Psoas muscle (tissue), 8 donors: ENCODE measurements around the gene PCK2. TPM values are rescaled to one million over a fixed set of nuclear protein-coding genes. Genes with fewer than 3 reads are reported as not detected.

Source experiments
- ATAC-seq, 4 donors: fragments of 200-7000 bp; cut with Tn5 transposase; one replicate each; pipeline ENCODE4 v1.9.1; 2020; ENCODE audit warnings: moderate library complexity in 3 of 4, mild to moderate bottlenecking in 2 of 4
- DNase-seq, 2 donors: peaks; one replicate each; pipeline ENCODE4 v3.0.0-alpha.2; 2020
- H3K27ac ChIP-seq: fragments of 200-600 bp; one replicate; pipeline ENCODE4 v1.8.0; 2022
- H3K27me3 ChIP-seq, 3 donors: fragments of 200-600 bp in 1 of 3; one replicate each; pipeline versions ENCODE4 v1.6.1 to v1.8.0; 2013 to 2022; ENCODE audit warnings: low read length in 2 of 3, mild to moderate bottlenecking in 2 of 3, moderate library complexity in 1 of 3; ENCODE audit not compliant: insufficient read depth in 3 of 3
- H3K36me3 ChIP-seq, 2 donors: fragments of 200-600 bp in 1 of 2; one replicate each; pipeline versions ENCODE4 v1.6.1 to v1.8.0; 2013 to 2022; ENCODE audit warnings: low read depth in 1 of 2, mild to moderate bottlenecking in 1 of 2, moderate library complexity in 1 of 2; ENCODE audit not compliant: insufficient read depth in 1 of 2
- H3K4me1 ChIP-seq: fragments of 200-600 bp; one replicate; pipeline ENCODE4 v1.8.0; 2022
- H3K4me3 ChIP-seq: fragments of 200-600 bp; one replicate; pipeline ENCODE4 v1.8.0; 2022; ENCODE audit warnings: mild to moderate bottlenecking
- H3K9me3 ChIP-seq: fragments of 200-600 bp; one replicate; pipeline ENCODE4 v1.8.0; 2022
- WGBS, 3 donors: extraction: QIAGEN DNeasy Blood & Tissue Kit; methylation state at CpG; one replicate each; pipeline versions ENCODE4 v1.1.6 to v1.1.7; 2013; 5-methylcytosine and 5-hydroxymethylcytosine counted together
- intact Hi-C, 2 donors: fragments of 100-400 bp; cut with DNase I; formaldehyde crosslinking; loops; one replicate each; pipeline versions ENCODE4 v1.11.0 to v1.14.2; 2022
- polyA plus RNA-seq, 3 donors: library from polyadenylated mRNA; stranded (reverse); fragments of 200-250 nt; gene quantifications; one replicate each; pipeline ENCODE4 v1.2.3, GENCODE V29; 2013
- total RNA-seq, 4 donors: library from RNA; stranded (reverse); fragmentation: NEBNext Ultra II Directional in 2 of 4; extraction: Animal tissue kit (Norgen Biotek cat#: 25700) in 2 of 4; gene quantifications; one replicate each; pipeline versions ENCODE4 v1.2.1 to v1.2.4, GENCODE V29; 2021 to 2023
- TF ChIP-seq, protein P1 (sequence below): fragments of 200-600 bp; IDR thresholded peaks from one replicate; pipeline ENCODE4 v1.8.0; 2022; ENCODE audit warnings: antibody characterized with exemption
- donor health status: healthy with polysubstance abuse.
- donor health status: DM: no; HTN: no; CAD: no; lungs with moderate emphysema.
- donor health status: Bipolar disorder and iron deficiency.
- donor health status: healthy.
- donor health status: DM: yes; HTN: yes; CAD: no.
- donor health status: DM: no; HTN: no; CAD: no.
- donor health status: DM: no; HTN: no; CAD: no.
- donor health status: DM: yes; HTN: yes; CAD: no.

The PCK2 gene
- total and polyA plus RNA-seq, 7 donors = 2.0 to 4.5 (median 2.4) TPM

DNA sequence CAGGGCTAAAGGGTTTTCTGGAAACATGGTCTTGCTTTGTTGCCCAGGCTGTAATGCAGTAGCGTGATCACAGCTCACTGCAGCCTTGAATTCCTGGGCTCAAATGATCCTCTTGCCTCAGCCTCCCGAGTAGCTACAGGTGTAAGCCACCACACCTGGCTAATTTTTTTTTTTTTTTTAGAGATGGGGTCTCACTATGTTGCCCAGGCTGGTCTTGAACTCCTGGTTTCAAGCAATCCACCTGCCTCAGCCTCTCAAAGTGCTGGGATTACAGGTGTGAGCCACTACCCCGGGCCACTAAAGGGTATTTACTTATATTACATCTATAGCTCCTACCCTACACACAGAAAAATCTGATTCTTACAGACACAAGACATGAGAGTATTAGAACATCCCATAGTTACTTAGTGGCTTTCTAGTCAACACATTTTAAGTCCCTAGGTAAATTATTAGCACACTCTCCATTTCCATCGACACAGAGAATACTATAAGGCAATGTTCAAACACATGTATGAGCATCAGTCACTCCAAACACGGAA lies 14.3 kb downstream of the PCK2 start:
- H3K4me1 ChIP-seq = peaks cover 9% of the 10 kb centered on the region
- H3K27ac ChIP-seq = no peak overlapping the region
- H3K9me3 ChIP-seq = no peaks in the 10 kb centered on the region
- TF ChIP-seq, protein P1, sequence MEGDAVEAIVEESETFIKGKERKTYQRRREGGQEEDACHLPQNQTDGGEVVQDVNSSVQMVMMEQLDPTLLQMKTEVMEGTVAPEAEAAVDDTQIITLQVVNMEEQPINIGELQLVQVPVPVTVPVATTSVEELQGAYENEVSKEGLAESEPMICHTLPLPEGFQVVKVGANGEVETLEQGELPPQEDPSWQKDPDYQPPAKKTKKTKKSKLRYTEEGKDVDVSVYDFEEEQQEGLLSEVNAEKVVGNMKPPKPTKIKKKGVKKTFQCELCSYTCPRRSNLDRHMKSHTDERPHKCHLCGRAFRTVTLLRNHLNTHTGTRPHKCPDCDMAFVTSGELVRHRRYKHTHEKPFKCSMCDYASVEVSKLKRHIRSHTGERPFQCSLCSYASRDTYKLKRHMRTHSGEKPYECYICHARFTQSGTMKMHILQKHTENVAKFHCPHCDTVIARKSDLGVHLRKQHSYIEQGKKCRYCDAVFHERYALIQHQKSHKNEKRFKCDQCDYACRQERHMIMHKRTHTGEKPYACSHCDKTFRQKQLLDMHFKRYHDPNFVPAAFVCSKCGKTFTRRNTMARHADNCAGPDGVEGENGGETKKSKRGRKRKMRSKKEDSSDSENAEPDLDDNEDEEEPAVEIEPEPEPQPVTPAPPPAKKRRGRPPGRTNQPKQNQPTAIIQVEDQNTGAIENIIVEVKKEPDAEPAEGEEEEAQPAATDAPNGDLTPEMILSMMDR = no peak
- intact Hi-C loops = loop anchor here (1.0 to 5.0 kb wide), 4 partner anchors 14 to 96 kb away; partner anchors contain the start of genes IRF9 (in 1 of the 2) and PCK2 (in 1 of the 2)
- no peak overlapping the region for H3K4me3 ChIP-seq
- DNase-seq = no peak
- no peak for ATAC-seq
- H3K27me3 ChIP-seq = no peaks in the 10 kb centered on the region
- H3K36me3 ChIP-seq = peaks cover 0 to under 1% of the 10 kb centered on the region in 2 donors
- WGBS, 3 donors = 45 to 47% (median 47%) methylated on average over 5 of the region's 5 CpGs

DNA sequence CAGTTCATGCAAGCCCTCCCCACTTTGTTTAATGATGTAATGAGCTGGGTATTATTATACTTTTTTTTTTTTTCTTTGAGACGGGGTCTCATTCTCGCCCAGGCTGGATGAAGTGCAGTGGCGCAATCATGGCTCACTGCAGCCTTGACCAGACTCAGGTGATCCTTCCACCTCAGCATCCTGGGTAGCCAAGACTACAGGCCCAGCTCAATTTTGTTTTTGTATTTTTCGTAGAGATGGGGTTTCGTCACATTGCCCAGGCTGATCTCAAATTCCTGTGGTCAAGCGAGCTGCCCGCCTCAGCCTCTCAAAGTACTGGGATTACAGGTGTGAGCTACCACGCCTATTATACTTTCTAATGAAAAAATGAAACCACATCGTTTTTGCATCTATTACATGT lies 15.9 kb downstream of the PCK2 start:
- Histone ChIP-seq H3K36me3 (no peaks in the 10 kb centered on the region), H3K27ac (no peak overlapping the region), H3K4me1 (peaks cover 9% of the 10 kb centered on the region), H3K9me3 (no peaks in the 10 kb centered on the region), H3K27me3 (no peaks in the 10 kb centered on the region), H3K4me3 (no peak overlapping the region)
- DNase-seq (no peak), ATAC-seq (no peak)
- whole genome bisulfite sequencing, 3 donors = 80 to 85% (median 80%) methylated on average over 9 of the region's 9 CpGs
- TF ChIP-seq, protein P1 = no peak
- intact Hi-C loops = loop anchor here (5.0 kb wide), 1 partner anchor 37 kb away; the partner anchor contains the start of genes PSME2 (in 2 of the 2) and RNF31 (in 2 of the 2)

DNA sequence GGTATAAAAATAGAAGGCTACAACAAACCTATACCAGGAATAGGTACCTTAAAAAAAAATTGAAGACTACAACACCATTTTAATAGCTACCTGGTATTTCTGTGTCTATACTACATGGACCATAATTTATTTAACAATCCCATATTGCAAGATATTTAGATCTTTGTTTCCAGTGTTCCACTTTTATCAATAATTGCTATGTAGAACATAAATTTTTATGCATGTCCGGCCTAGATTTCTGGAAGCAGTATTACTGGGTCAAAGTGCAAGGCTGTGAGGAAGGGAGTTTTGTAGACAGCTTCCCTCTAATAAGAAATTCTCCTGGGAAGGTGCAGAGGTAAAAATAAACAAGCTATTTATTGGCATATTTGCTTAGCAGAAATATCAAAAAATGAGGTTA lies 16.4 kb downstream of the PCK2 start:
- Histone ChIP-seq H3K27ac (no peak overlapping the region), H3K4me3 (no peak overlapping the region), H3K27me3 (no peaks in the 10 kb centered on the region), H3K36me3 (no peaks in the 10 kb centered on the region), H3K4me1 (peaks cover 10% of the 10 kb centered on the region), H3K9me3 (no peaks in the 10 kb centered on the region)
- TF ChIP-seq, protein P1 = no peak
- WGBS, 3 donors = 63 to 80% (median 71%) methylated on average over 1 of the region's 1 CpG
- intact Hi-C loops = loop anchor here (5.0 kb wide), 1 partner anchor 37 kb away; the partner anchor contains the start of genes PSME2 (in 2 of the 2) and RNF31 (in 2 of the 2)
- ATAC-seq (no peak), DNase-seq (no peak)

DNA sequence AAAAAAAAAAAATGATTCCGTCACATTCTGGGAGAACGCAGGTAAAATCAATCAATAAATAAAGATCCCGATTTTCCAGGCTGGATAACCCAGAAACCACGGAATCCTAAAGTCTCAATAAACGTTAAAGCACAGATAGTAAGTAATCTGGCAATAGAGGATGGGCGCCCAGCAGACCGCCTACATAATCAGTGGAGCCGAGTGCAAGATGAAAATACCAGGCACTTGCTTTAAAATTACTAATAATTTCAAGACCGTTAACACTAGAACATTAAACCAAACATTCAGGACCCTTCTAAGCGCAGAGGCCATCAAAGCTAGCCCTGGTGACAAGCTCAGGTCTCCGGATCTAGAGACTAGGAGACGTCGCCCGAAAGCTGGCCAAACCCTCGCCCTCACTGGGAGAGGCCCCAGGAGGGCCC lies 19.3 kb downstream of the PCK2 start:
- DNase-seq (no peak), ATAC-seq (peak in 2 of 4 donors; percentile 1 to 4)
- H3K4me1 ChIP-seq = peaks cover 24% of the 10 kb centered on the region
- TF ChIP-seq, protein P1 = no peak
- WGBS, 3 donors = 18 to 19% (median 19%) methylated on average over 15 of the region's 15 CpGs
- H3K9me3 ChIP-seq = no peaks in the 10 kb centered on the region
- peak overlapping the region; percentile 80 for H3K4me3 ChIP-seq
- no peaks in the 10 kb centered on the region for H3K27me3 ChIP-seq
- intact Hi-C loops = loop anchor here (5.0 kb wide), 1 partner anchor 34 kb away; the partner anchor contains the start of genes PSME2 (in 2 of the 2) and RNF31 (in 2 of the 2)
- peaks cover 0 to 20% of the 10 kb centered on the region in 2 donors for H3K36me3 ChIP-seq
- peak overlapping the region; percentile 100 for H3K27ac ChIP-seq
